Measurements from ENCODE around the gene FHOD3. TPM values are rescaled to one million over a fixed set of nuclear protein-coding genes. Genes with fewer than 3 reads are reported as not detected.

Gene FHOD3
- polyA plus RNA-seq, 2 of the 4 experiments (the other 2 are of a cell fraction), result 2.5 to 3.6 TPM

DNA sequence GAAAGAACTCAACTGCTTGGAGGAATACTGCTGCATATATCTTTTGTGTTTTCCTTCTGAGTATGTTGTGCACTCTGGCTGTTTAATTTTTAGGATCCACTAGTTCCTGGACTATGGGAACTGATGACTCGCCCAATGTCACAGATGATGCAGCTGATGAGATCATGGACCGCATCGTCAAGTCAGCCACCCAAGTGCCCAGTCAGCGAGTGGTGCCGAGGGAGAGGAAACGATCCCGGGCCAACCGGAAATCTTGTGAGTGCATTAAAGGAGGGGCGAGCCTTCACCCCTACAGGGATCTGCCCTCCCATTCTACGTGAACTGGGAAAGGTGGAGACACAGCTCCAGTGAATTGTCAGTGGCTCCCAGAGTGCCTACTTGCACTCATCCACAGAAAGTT is 471.7 kb downstream of the FHOD3 start:
- no peak overlapping the region for H3K4me2 ChIP-seq
- no peak for TF ChIP-seq NPAS2 (CRISPR knock-in tag; IDR thresholded peaks at IDR 0.05; ENCODE audit: borderline replicate concordance)
- TF ChIP-seq, protein P1, sequence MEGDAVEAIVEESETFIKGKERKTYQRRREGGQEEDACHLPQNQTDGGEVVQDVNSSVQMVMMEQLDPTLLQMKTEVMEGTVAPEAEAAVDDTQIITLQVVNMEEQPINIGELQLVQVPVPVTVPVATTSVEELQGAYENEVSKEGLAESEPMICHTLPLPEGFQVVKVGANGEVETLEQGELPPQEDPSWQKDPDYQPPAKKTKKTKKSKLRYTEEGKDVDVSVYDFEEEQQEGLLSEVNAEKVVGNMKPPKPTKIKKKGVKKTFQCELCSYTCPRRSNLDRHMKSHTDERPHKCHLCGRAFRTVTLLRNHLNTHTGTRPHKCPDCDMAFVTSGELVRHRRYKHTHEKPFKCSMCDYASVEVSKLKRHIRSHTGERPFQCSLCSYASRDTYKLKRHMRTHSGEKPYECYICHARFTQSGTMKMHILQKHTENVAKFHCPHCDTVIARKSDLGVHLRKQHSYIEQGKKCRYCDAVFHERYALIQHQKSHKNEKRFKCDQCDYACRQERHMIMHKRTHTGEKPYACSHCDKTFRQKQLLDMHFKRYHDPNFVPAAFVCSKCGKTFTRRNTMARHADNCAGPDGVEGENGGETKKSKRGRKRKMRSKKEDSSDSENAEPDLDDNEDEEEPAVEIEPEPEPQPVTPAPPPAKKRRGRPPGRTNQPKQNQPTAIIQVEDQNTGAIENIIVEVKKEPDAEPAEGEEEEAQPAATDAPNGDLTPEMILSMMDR (IDR thresholded peaks at IDR 0.05), result no peak
- TF ChIP-seq TP53 (CRISPR knock-in tag; IDR thresholded peaks at IDR 0.05), result no peak
- no peak for TF ChIP-seq RNF2 (IDR thresholded peaks at IDR 0.05; ENCODE audit: borderline replicate concordance, low read depth)
- no peak for TF ChIP-seq GATA3 (IDR thresholded peaks at IDR 0.05; ENCODE audit: borderline replicate concordance)
- TF ChIP-seq CEBPB (IDR thresholded peaks at IDR 0.05), result no peak
- TF ChIP-seq SMC3 (IDR thresholded peaks at IDR 0.05), result no peak
- no peak for TF ChIP-seq SREBF2 (IDR thresholded peaks at IDR 0.05)
- TF ChIP-seq HOXB13 (CRISPR knock-in tag; IDR thresholded peaks at IDR 0.05; ENCODE audit: low read depth), result no peak
- TF ChIP-seq HOXB5 (CRISPR knock-in tag; IDR thresholded peaks at IDR 0.05), result no peak
- TF ChIP-seq MAFK (IDR thresholded peaks at IDR 0.05; ENCODE audit: partially characterized antibody), result no peak
- TF ChIP-seq ZNF302 (CRISPR knock-in tag; IDR thresholded peaks at IDR 0.05), result no peak
- TF ChIP-seq CBX8 (IDR thresholded peaks at IDR 0.05), result no peak
- TF ChIP-seq, protein P2, sequence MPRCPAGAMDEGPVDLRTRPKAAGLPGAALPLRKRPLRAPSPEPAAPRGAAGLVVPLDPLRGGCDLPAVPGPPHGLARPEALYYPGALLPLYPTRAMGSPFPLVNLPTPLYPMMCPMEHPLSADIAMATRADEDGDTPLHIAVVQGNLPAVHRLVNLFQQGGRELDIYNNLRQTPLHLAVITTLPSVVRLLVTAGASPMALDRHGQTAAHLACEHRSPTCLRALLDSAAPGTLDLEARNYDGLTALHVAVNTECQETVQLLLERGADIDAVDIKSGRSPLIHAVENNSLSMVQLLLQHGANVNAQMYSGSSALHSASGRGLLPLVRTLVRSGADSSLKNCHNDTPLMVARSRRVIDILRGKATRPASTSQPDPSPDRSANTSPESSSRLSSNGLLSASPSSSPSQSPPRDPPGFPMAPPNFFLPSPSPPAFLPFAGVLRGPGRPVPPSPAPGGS (IDR thresholded peaks at IDR 0.05), result no peak
- 80% methylated on average over 10 of the region's 10 CpGs for WGBS (ENCODE audit: missing lambda C conversion rate)
- ATAC-seq (no peak), FAIRE-seq (no peak), DNase-seq (ENCODE audit: low read depth in 1 of 2, low spot score in 1 of 2) (no peak)
- POLR2A ChIA-PET, result no interaction called here
- H3K4me1 ChIP-seq, result no peaks in the 10 kb centered on the region
- CTCF ChIA-PET, result interaction anchor here (1.0 kb wide), 2 partner anchors 40 to 81 kb away, joined by 3 read pairs; no protein-coding TSS in a partner anchor
- H3K9me3 ChIP-seq, result no peaks in the 10 kb centered on the region
- H3K4me3 ChIP-seq, result no peak overlapping the region
- no peak overlapping the region for H3K27ac ChIP-seq

DNA sequence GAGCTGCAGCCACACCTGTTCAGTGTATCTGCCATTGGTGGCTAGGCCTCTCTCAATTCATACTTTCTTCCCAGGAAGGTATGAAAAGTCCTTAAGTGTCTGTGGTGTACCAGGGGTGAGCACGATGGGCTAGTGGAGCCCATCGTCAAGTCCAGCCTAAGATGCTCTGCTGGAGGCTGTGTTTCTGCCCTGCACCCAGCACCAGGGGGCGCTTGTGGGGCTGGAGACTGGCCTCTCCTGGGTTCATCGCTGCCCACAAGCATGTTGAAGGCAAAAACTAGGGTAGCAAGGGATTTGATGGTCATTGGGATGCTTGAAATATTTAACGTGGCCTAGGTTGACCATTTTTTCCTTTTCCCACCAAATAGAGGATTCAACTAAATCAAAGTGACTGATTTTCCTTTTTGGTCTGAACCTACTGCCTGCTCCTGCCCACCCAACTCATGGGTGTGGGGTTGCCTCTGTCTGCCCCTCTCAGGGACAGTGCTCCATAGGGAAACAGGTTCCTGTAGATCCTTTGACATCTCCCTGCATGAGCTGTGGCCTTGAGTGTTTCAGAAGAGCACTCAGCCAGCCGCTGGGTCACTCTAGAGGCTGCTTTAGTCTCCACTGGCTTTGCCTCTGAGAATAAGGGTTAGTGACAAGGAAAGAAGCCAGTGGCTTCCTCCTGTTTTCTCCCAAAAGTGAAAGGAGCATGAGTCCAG is 472.2 kb downstream of the FHOD3 start:
- H3K4me2 ChIP-seq, result no peak overlapping the region
- POLR2A ChIA-PET, result no interaction called here
- DNase-seq (ENCODE audit: low read depth in 1 of 2, low spot score in 1 of 2) (peak; percentile 16 to 22), ATAC-seq (peak in 1 of 2 experiments; percentile 84; a peak in 3 of 6 replicates), FAIRE-seq (no peak)
- 39% methylated on average over 5 of the region's 6 CpGs for WGBS (ENCODE audit: missing lambda C conversion rate)
- H3K27ac ChIP-seq, result no peak overlapping the region
- no peaks in the 10 kb centered on the region for H3K4me1 ChIP-seq
- no peak overlapping the region for H3K4me3 ChIP-seq
- CTCF ChIA-PET, result interaction anchor here (1.0 kb wide), 2 partner anchors 39 to 82 kb away, joined by 3 read pairs; no protein-coding TSS in a partner anchor
- TF ChIP-seq, protein P1 (IDR thresholded peaks at IDR 0.05), result peak; percentile 20; the same call in 2 of the 3 replicates
- TF ChIP-seq RAD21 (conservative IDR thresholded peaks at IDR 0.05 in 1 of 2, IDR thresholded peaks at IDR 0.05 in 1 of 2) (peak in 1 of 2 experiments; percentile 23; a peak in 1 of 5 replicates), ZSCAN20 (CRISPR knock-in tag; IDR thresholded peaks at IDR 0.05) (no peak)
- H3K9me3 ChIP-seq, result no peaks in the 10 kb centered on the region

GRCh38 chr18:36770315-36770946 is 472.9 kb downstream of the FHOD3 start:
- CTCF ChIA-PET, result no interaction called here
- DNase-seq (ENCODE audit: low read depth in 1 of 2, low spot score in 1 of 2), result no peak
- H3K9me3 ChIP-seq, result no peaks in the 10 kb centered on the region
- H3K27ac ChIP-seq, result no peak overlapping the region
- FAIRE-seq, result no peak
- POLR2A ChIA-PET, result no interaction called here
- no peak overlapping the region for H3K4me3 ChIP-seq
- ATAC-seq, result no peak
- no peaks in the 10 kb centered on the region for H3K4me1 ChIP-seq
- H3K4me2 ChIP-seq, result no peak overlapping the region
- TF ChIP-seq ZC3H11A (IDR thresholded peaks at IDR 0.05) (no peak), KDM1A (IDR thresholded peaks at IDR 0.05; ENCODE audit: low read depth) (no peak), FOXS1 (CRISPR knock-in tag; IDR thresholded peaks at IDR 0.05) (no peak)
- WGBS (ENCODE audit: missing lambda C conversion rate), result 36% methylated on average over 3 of the region's 3 CpGs
